HEK293 (cell line): ENCODE measurements around the gene LSP1.

Experiments
- YY1 ChIP-seq: fragments of 450-650 bp; formaldehyde crosslinking; IDR thresholded peaks from 2 replicates; pipeline ENCODE4 v1.5.1; 2018; ENCODE audit warnings: missing biosample characterization, missing genetic modification characterization
- ZBTB48 ChIP-seq: fragments of 450-650 bp; formaldehyde crosslinking; IDR thresholded peaks from 2 replicates; pipeline ENCODE4 v1.5.1; 2016; ENCODE audit warnings: missing biosample characterization, missing genetic modification characterization
- ZNF248 ChIP-seq: fragments of 450-650 bp; formaldehyde crosslinking; IDR thresholded peaks from 2 replicates; pipeline ENCODE4 v1.5.1; 2017; ENCODE audit warnings: missing biosample characterization, missing genetic modification characterization
- ZNF623 ChIP-seq: fragments of 450-650 bp; formaldehyde crosslinking; IDR thresholded peaks from 2 replicates; pipeline ENCODE4 v1.5.1; 2016; ENCODE audit warnings: missing biosample characterization, missing genetic modification characterization
- TF ChIP-seq, protein P1 (sequence below): fragments of 450-650 bp; formaldehyde crosslinking; conservative IDR thresholded peaks from 2 replicates; pipeline ENCODE4 v1.5.1; 2016; ENCODE audit warnings: low read depth, missing biosample characterization, missing genetic modification characterization
- TF ChIP-seq, protein P2 (sequence below): fragments of 450-650 bp; formaldehyde crosslinking; IDR thresholded peaks from 2 replicates; pipeline ENCODE4 v1.5.1; 2016; ENCODE audit warnings: missing biosample characterization, missing genetic modification characterization

DNA sequence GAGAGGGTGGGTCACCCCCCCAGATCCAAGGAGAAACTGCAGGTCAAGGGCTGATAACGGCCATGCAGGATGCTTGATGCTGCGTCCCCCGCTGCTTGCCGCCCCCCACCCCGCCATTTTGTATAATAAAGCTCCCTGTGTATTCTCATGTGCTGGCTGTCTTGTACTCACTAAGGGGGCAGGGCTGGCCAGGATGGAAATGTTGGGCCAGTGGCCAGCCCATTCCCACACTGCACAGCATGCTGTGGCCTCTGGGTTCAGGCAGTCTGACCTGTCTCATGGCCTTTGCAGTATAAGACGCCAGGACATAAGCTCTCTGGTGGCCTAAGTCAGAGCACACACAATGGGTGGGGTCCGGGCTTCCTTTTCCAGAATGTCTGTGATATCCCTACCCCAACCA, 39.2 kb downstream of the LSP1 start:
- TF ChIP-seq ZNF623 (no peak), ZBTB48 (tag by site-specific recombination) (no peak), YY1 (tag by site-specific recombination) (no peak), ZNF248 (tag by site-specific recombination) (no peak)
- TF ChIP-seq, protein P1, sequence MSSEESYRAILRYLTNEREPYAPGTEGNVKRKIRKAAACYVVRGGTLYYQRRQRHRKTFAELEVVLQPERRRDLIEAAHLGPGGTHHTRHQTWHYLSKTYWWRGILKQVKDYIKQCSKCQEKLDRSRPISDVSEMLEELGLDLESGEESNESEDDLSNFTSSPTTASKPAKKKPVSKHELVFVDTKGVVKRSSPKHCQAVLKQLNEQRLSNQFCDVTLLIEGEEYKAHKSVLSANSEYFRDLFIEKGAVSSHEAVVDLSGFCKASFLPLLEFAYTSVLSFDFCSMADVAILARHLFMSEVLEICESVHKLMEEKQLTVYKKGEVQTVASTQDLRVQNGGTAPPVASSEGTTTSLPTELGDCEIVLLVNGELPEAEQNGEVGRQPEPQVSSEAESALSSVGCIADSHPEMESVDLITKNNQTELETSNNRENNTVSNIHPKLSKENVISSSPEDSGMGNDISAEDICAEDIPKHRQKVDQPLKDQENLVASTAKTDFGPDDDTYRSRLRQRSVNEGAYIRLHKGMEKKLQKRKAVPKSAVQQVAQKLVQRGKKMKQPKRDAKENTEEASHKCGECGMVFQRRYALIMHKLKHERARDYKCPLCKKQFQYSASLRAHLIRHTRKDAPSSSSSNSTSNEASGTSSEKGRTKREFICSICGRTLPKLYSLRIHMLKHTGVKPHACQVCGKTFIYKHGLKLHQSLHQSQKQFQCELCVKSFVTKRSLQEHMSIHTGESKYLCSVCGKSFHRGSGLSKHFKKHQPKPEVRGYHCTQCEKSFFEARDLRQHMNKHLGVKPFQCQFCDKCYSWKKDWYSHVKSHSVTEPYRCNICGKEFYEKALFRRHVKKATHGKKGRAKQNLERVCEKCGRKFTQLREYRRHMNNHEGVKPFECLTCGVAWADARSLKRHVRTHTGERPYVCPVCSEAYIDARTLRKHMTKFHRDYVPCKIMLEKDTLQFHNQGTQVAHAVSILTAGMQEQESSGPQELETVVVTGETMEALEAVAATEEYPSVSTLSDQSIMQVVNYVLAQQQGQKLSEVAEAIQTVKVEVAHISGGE (tag by site-specific recombination), result no peak
- TF ChIP-seq, protein P2, sequence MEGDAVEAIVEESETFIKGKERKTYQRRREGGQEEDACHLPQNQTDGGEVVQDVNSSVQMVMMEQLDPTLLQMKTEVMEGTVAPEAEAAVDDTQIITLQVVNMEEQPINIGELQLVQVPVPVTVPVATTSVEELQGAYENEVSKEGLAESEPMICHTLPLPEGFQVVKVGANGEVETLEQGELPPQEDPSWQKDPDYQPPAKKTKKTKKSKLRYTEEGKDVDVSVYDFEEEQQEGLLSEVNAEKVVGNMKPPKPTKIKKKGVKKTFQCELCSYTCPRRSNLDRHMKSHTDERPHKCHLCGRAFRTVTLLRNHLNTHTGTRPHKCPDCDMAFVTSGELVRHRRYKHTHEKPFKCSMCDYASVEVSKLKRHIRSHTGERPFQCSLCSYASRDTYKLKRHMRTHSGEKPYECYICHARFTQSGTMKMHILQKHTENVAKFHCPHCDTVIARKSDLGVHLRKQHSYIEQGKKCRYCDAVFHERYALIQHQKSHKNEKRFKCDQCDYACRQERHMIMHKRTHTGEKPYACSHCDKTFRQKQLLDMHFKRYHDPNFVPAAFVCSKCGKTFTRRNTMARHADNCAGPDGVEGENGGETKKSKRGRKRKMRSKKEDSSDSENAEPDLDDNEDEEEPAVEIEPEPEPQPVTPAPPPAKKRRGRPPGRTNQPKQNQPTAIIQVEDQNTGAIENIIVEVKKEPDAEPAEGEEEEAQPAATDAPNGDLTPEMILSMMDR (tag by site-specific recombination), result no peak
